ENCODE data around the gene KEAP1.
A peak's percentile ranks its signal among the peaks of the same experiment; 100 is the strongest.
"Not testable (repeated sequence)": the region's sequence is repeated elsewhere in the genome, so short reads cannot be mapped to it uniquely, and the experiment has no call there.

KEAP1 gene

GRCh38 chr19:10499550-10500246 lies 3.5 kb downstream of the KEAP1 start:
- DNase-seq, result no peak
- TF ChIP-seq GATA1 (IDR thresholded peaks at IDR 0.05; ENCODE audit: low read depth, low read length) (no peak), POLR2A (IDR thresholded peaks at IDR 0.05; ENCODE audit: low read length) (no peak)

- DNase-seq, result no peak
- TF ChIP-seq POLR2A (IDR thresholded peaks at IDR 0.05; ENCODE audit: low read length), result no peak
- TF ChIP-seq GATA1 (IDR thresholded peaks at IDR 0.05; ENCODE audit: low read depth, low read length), result no peak
Measured at GRCh38 chr19:10497371-10497770, 5.8 kb downstream of the KEAP1 start.

DNA sequence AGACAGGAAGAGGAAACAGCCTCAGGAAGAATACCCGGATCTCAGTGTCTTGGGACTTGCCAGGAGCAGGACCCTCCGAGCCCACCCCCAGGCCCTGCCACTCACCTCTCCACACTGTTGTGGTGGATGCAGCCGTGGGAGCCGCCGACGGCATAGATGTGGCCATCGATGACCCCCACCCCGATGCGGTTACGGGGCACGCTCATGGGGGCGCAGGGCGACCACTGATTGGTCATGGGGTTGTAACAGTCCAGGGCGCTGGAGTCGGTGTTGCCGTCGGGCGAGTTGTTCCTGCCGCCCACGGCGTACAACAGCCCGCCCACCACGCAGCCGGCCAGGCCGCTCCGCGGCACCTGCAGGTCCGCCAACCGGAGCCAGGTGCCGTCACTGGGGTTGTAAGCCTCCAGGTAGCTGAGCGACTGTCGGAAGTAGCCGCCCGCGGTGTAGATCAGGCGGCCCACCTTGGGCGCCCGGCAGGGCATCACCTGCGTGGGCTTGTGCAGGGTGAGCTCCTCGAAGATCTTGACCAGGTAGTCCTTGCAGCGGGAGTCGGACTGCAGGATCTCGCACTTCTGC lies 11.6 kb downstream of the KEAP1 start:
- TF ChIP-seq GATA1 (IDR thresholded peaks at IDR 0.05; ENCODE audit: low read depth, low read length), result no peak
- TF ChIP-seq POLR2A (IDR thresholded peaks at IDR 0.05; ENCODE audit: low read length), result no peak
- DNase-seq, result no peak

GRCh38 chr19:10486551-10486950 lies 16.6 kb downstream of the KEAP1 start:
- no peak for DNase-seq
- no peak for TF ChIP-seq POLR2A (IDR thresholded peaks at IDR 0.05; ENCODE audit: low read length)
- TF ChIP-seq GATA1 (IDR thresholded peaks at IDR 0.05; ENCODE audit: low read depth, low read length), result no peak

- TF ChIP-seq GATA1 (IDR thresholded peaks at IDR 0.05; ENCODE audit: low read depth, low read length), result no peak
- TF ChIP-seq POLR2A (IDR thresholded peaks at IDR 0.05; ENCODE audit: low read length), result peak; percentile 27
- peak; percentile 93 to 95 for DNase-seq
Measured at GRCh38 chr19:10478903-10479384, 24.2 kb downstream of the KEAP1 start.

- TF ChIP-seq GATA1 (IDR thresholded peaks at IDR 0.05; ENCODE audit: low read depth, low read length) (no peak), POLR2A (IDR thresholded peaks at IDR 0.05; ENCODE audit: low read length) (no peak)
- no peak for DNase-seq
Measured at GRCh38 chr19:10478476-10478875, 24.7 kb downstream of the KEAP1 start.

GRCh38 chr19:10474962-10475451 lies 28.1 kb downstream of the KEAP1 start:
- DNase-seq, result peak; percentile 52 to 71
- no peak for TF ChIP-seq GATA1 (IDR thresholded peaks at IDR 0.05; ENCODE audit: low read depth, low read length)
- TF ChIP-seq POLR2A (IDR thresholded peaks at IDR 0.05; ENCODE audit: low read length), result no peak

DNA sequence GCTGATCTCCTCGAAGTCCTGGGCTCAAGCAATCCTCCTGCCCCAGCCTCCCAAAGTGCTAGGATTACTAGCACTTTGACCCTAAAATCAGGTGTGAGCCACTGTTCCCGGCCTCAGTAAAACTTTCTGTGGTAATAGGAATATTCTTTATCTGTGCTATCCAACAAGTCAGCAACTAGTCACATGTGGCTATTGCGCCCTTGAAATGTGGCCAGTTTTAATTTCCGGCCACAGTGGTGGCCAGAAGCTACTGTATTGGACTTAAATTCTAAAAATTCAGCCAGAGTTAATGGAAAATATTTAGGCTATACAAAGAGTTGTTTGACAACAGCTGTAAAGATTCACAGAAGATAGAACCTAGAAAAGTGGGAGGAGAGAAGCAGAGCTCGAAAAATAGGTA lies 30.0 kb downstream of the KEAP1 start:
- DNase-seq, result no peak
- TF ChIP-seq GATA1 (IDR thresholded peaks at IDR 0.05; ENCODE audit: low read depth, low read length) (no peak), POLR2A (IDR thresholded peaks at IDR 0.05; ENCODE audit: low read length) (no peak)

- TF ChIP-seq GATA1 (IDR thresholded peaks at IDR 0.05; ENCODE audit: low read depth, low read length) (no peak), POLR2A (IDR thresholded peaks at IDR 0.05; ENCODE audit: low read length) (no peak)
- DNase-seq, result peak; percentile 57 to 60
Measured at GRCh38 chr19:10471909-10472308, 31.2 kb downstream of the KEAP1 start.

DNA sequence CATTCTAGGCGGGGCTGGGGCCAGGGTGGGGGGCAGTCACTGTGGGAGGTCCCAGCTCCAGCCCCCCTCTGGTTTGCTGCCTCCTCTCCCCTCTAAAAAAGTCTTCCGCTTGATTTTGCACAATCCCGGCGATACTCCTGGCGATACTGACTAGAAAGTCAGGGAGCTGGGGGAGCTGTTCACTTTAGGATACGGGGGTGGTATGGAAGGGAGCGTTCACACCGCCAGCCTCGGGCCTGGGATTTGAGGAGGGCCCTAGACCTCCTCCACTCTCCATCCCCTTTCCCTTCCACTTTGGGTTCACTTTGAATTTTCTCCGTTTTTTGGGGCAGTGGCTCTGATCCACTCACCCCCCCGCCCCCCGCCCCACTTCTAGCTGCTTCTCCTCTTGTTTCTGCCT lies 35.0 kb downstream of the KEAP1 start:
- DNase-seq, result no peak
- no peak for TF ChIP-seq GATA1 (IDR thresholded peaks at IDR 0.05; ENCODE audit: low read depth, low read length)
- TF ChIP-seq POLR2A (IDR thresholded peaks at IDR 0.05; ENCODE audit: low read length), result no peak

GRCh38 chr19:10467104-10467706 lies 36.0 kb downstream of the KEAP1 start:
- no peak for TF ChIP-seq POLR2A (IDR thresholded peaks at IDR 0.05; ENCODE audit: low read length)
- TF ChIP-seq GATA1 (IDR thresholded peaks at IDR 0.05; ENCODE audit: low read depth, low read length), result no peak
- no peak for DNase-seq

DNA sequence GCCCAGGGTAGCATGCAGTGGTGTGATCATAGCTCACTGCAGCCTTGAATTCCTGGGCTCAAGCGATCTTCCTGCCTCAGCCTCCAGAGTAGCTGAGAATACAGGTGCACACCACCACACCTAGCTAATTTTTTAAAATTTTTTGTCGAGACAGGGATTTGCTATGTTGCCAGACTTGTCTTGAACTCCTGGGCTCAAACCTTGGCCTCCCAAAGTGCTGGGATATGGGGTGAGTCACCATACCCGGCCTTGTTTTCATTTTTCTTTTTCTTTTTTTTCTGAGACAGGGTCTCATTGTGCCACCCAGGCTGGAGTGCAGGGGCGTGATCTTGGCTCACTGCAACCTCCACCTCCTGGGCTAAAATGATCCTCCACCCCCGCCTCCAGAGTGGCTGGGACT lies 38.7 kb downstream of the KEAP1 start:
- DNase-seq, result no peak
- TF ChIP-seq GATA1 (IDR thresholded peaks at IDR 0.05; ENCODE audit: low read depth, low read length) (no peak), POLR2A (IDR thresholded peaks at IDR 0.05; ENCODE audit: low read length) (no peak)

DNA sequence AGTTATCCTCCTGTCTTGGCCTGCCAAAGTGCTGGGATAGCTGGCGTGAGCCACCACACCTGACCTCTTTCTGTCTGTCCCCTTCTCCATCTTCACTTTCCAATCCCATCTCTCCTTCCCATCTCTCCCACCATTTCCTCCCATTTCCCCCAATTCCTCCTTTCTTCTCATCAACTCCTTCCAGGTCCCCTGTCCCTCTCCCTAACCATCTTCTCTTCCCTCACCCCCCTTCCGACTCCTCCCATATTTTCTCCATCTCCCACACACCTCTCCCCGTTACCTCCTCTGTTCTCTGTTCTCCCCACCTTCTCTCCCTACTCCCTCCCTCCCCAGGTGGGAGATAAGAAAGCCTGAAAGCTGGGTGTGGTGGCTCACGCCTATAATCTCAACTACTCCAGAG lies 40.6 kb downstream of the KEAP1 start:
- no peak for DNase-seq
- TF ChIP-seq GATA1 (IDR thresholded peaks at IDR 0.05; ENCODE audit: low read depth, low read length) (no peak), POLR2A (IDR thresholded peaks at IDR 0.05; ENCODE audit: low read length) (no peak)

GRCh38 chr19:10462042-10462441 lies 41.1 kb downstream of the KEAP1 start:
- not testable (repeated sequence) for DNase-seq
